Stimulated activated CD4-positive, alpha-beta T cell treated with anti-CD3 and anti-CD28 coated beads, Interleukin-1b, Interleukin-23, amount 100 ng/mL, for 1 hour (primary cell): ENCODE results near the gene WDSUB1.

Source experiments
- DNase-seq, 2 donors: peaks; one replicate each; pipeline ENCODE4 v3.0.0-alpha.2; 2020; ENCODE audit warnings: low read depth in 2 of 2

The WDSUB1 gene

GRCh38 chr2:159285929-159286708 is at the start of gene WDSUB1:
TSS of gene WDSUB1 (minus strand) at chr2:159286703. CDS start at chr2:159283069, 3,634 bp downstream.
- DNase-seq: no peak

GRCh38 chr2:159326569-159327255 is 40.2 kb upstream of the WDSUB1 start:
- no peak for DNase-seq

GRCh38 chr2:159322419-159322818 is 35.9 kb upstream of the WDSUB1 start:
- no peak for DNase-seq

- DNase-seq: no peak
Observed at GRCh38 chr2:159317392-159318088, 31.0 kb upstream of the WDSUB1 start.

- no peak for DNase-seq
Observed at GRCh38 chr2:159307942-159308341, 21.4 kb upstream of the WDSUB1 start.

DNA sequence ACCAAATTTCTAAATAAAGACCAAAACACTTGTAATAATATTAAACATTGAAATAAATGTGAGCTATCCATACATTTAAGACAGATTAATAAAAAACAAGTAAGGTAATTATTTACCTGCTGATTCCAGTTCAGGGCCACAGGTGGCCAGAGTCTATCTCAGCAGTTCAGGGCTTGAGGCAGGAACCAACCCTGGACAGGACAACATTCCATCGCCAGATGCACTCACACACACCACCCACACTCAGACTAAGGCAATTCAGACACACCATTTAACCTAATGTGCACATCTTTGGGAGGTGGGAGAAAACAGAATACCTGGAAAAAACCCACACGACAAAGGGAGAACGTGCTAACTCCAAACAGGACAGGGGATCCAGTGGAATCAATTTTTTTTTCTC is 14.1 kb upstream of the WDSUB1 start:
- DNase-seq: no peak

DNA sequence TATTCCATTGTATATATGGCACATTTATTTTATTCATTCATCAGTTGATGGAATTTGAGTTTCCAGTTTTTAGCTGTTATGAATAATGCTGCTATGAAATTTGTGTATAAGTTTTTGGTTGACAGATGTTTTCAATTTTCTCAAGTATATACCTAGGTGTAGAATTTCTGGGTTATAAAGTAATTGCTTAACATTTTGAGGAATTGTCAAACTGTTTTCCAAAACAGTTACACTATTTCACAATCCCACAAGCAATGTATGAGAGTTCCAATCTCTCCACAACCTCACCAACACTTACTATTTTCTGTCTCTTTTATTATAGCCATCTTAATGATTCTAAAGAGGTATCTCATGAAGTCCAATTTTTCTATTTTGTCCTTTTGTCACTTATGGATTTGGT is 12.5 kb upstream of the WDSUB1 start:
- DNase-seq: no peak

- no peak for DNase-seq
Observed at GRCh38 chr2:159297042-159297707, 10.7 kb upstream of the WDSUB1 start.

- no peak for DNase-seq
Observed at GRCh38 chr2:159292157-159292556, 5.7 kb upstream of the WDSUB1 start.

DNA sequence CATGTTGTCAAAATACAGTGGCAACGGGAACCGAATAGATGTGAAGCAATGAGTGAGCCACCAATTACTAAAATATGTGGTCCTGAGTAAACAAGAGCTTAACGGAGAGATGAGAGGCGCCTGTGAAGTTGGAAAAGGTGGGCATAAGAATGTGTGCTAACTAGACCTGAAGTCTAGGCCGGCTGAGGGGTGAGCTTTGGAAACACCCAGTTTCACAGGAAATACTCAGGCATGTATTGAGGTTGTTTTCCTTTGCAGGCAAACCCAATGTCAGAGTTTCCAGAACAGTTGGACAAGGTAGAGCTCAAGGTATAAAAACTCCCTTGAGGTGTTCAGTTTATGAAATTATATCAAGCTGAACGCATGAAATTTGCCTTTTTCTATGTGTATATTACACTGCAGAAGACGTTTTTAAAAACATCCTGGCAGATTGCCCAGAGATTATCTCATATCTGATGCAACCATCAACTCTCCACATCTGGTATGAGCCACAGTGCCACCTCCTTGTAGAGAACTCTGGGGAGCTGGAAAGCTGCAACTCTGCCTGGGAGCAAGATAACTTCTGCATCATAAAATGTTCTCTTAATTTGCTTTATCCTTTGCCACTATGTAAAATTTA is 3.9 kb upstream of the WDSUB1 start:
- no peak for DNase-seq

- no peak for DNase-seq
Observed at GRCh38 chr2:159287733-159288132, 1.2 kb upstream of the WDSUB1 start.

DNA sequence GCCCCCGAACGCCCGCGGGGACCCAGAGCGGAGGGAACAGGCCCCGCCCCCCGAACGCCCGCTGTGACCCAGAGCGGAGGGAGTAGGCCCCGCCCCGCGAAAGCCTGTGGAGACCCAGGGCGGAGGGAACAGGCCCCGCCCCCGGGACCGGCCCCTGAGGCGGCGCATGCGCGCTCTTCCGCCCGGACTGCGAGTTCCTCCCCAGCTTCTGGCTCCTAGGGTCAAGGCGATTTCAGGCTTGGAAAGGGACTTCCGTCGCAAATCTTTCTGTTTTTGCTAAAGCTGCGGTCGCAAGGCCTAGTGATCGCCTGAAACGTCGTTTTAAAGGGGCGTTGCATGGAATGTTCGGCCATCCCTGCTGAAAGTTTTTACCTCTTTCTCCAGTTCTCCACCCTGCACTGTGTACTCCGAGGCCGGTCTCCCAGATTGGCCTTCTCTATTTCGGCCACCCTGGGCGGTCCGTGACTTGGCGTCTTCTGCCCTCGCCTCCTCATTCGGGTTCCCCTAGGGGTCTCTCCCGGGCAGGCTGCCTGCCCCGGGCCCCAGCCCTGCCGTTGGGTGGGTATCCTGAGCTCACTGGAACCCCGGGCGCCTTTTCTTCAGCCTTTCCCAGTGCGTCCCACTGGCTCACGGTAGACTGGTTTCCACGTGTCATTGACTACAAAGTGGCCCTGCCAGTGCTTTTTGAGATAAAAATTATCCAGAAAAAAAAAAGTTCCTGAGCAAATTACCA is 372 bp upstream of the WDSUB1 start:
- peak; percentile 92 to 95 for DNase-seq

DNA sequence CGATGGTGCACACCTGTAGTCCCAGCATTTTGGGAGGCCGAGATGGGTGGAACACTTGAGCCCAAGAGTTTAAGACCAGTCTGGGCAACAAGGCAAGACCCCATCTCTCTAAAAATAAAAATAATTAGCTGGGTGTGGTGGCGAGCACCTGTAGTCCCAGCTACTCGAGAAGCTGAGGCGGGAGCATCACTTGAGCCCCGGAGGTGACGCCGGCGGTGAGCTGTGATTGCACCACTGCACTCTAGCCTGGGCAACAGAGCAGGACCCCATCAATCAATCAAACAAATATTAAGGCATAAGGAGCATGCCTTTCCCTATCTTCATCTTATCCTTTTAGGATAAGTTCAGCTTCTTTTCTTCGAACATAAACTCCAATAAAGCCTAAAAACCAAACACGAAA is 1.1 kb downstream of the WDSUB1 start:
- no peak for DNase-seq

DNA sequence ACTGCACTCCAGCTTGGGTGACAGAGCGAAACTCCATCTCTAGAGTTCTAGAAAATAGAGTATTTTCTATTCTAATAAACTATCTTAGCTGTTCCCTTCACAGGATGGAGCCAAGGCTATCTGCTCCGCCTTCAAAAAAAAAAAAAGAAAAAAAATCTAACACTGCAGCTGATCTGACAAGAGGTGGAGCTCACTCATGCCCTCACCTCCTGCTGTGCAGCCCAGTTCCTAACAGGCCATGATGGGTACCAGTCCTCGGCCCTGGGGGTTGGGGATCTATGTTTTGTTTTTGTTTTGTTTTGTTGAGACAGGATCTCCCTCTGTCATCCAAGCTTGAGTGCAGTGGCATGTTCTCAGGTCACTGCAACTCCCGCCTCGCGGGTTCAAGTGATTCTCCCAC is 3.0 kb downstream of the WDSUB1 start:
- DNase-seq: no peak

- DNase-seq: no peak
Observed at GRCh38 chr2:159281002-159281401, 5.5 kb downstream of the WDSUB1 start.

- DNase-seq: no peak
Observed at GRCh38 chr2:159279700-159280099, 6.8 kb downstream of the WDSUB1 start.

DNA sequence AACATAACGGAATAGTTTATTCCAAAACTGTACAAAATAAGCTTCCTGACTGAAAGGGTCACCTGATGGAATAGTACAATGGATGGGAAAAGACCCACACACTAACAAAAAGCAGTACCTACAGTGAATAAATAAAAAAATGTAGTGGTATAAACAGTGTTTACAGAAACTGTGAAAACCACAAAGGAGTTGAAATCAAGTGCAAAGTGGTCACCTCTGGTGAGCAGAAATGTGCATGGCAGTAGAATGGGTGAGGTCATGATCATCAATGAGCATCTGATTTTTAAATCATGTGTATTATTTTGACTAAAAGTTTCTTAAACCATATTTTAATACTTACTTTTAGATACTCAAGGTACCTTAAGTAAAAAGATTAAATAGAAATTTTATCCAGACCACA is 11.4 kb downstream of the WDSUB1 start:
- no peak for DNase-seq

DNA sequence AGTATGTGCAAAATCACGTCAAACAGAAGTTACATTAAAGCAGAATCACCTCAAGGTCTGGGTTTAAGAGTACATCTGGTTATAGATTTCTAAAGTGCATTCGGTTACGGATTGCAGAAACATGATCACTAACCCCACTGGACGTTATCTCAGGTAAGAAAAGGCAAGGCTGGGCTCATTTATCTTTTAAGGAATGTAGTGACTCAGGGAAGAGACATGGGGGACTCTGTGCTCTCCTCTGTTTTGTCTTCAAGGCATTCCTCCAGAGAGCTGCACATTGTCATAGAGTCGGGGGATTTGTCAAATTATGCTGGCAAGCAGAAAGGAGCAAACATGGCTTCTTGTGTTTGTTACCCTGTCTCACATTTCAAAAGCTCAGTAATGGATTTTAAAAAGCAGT is 14.3 kb downstream of the WDSUB1 start:
- DNase-seq: no peak

GRCh38 chr2:159270744-159271379 is 15.6 kb downstream of the WDSUB1 start:
- no peak for DNase-seq

- no peak for DNase-seq
Observed at GRCh38 chr2:159267921-159268320, 18.6 kb downstream of the WDSUB1 start.

DNA sequence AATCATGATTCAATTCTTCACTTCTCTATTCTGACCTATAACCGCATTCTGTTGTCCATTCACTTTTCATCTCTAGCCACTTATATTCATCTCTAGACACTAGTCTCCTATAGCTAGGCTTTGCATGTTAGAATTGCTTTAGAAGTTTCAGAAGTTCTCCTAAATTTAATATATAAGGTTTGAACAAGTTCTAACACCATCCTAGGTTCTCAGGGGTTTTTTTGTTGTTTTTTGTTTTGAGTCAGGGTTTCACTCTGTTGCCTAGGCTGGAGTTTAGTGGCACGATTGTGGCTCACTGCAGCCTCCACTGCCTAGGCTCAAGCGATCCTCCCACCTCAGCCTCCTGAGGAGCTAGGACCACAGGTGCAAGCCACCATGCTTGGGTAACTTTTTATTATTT is 19.9 kb downstream of the WDSUB1 start:
- no peak for DNase-seq
